DND-41 (cell line): ENCODE measurements around the gene EPHB2.

Source experiments
- CTCF ChIP-seq: IDR thresholded peaks from 2 replicates; pipeline ENCODE4 v1.5.1; 2012; ENCODE audit warnings: borderline replicate concordance, low read length, moderate library complexity, mild to moderate bottlenecking; ENCODE audit not compliant: poor library complexity, severe bottlenecking; ENCODE audit errors: extremely low read depth
- EZH2 ChIP-seq: IDR thresholded peaks from 3 replicates; pipeline ENCODE4 v1.6.1; 2012; ENCODE audit warnings: borderline replicate concordance, low read depth, mild to moderate bottlenecking, moderate library complexity, low read length, inconsistent platforms; ENCODE audit not compliant: severe bottlenecking

GRCh38 chr1:22752339-22752738 is 41.7 kb downstream of the EPHB2 start:
- TF ChIP-seq CTCF (no peak), EZH2 (no peak)
